GM18520 (cell line): ENCODE results near the gene CLN3.
"Not testable (repeated sequence)": the region's sequence is repeated elsewhere in the genome, so short reads cannot be mapped to it uniquely, and the experiment has no call there.

Experiments
- ATAC-seq: cut with Tn5 transposase; IDR thresholded peaks from one replicate; pipeline ENCODE4 v1.9.1; 2021; ENCODE audit not compliant: unreplicated experiment

CLN3 gene

GRCh38 chr16:28514246-28514645 lies 22.4 kb upstream of the CLN3 start:
- ATAC-seq, result no peak

- no peak for ATAC-seq
These were observed 21.8 kb upstream of the CLN3 start for GRCh38 chr16:28513484-28514181.

- no peak for ATAC-seq
These were observed 20.2 kb upstream of the CLN3 start for GRCh38 chr16:28511801-28512789.

- ATAC-seq, result no peak
These were observed 19.2 kb upstream of the CLN3 start for GRCh38 chr16:28511031-28511430.

GRCh38 chr16:28505489-28506137 lies 13.7 kb upstream of the CLN3 start:
- ATAC-seq, result no peak

- no peak for ATAC-seq
These were observed 13.0 kb upstream of the CLN3 start for GRCh38 chr16:28504707-28505404.

GRCh38 chr16:28503470-28504259 lies 11.8 kb upstream of the CLN3 start:
- ATAC-seq, result no peak

- no peak for ATAC-seq
These were observed 10.4 kb upstream of the CLN3 start for GRCh38 chr16:28502290-28502689.

GRCh38 chr16:28501258-28502232 lies 9.7 kb upstream of the CLN3 start:
- no peak for ATAC-seq

- not testable (repeated sequence) for ATAC-seq
These were observed 8.8 kb upstream of the CLN3 start for GRCh38 chr16:28500476-28501180.

- no peak for ATAC-seq
These were observed 8.0 kb upstream of the CLN3 start for GRCh38 chr16:28499854-28500253.

GRCh38 chr16:28498666-28499381 lies 7.0 kb upstream of the CLN3 start:
- ATAC-seq, result no peak

GRCh38 chr16:28497861-28498599 lies 6.2 kb upstream of the CLN3 start:
- ATAC-seq, result no peak

- no peak for ATAC-seq
These were observed 5.5 kb upstream of the CLN3 start for GRCh38 chr16:28497386-28497785.

GRCh38 chr16:28496844-28497243 lies 5.0 kb upstream of the CLN3 start:
- ATAC-seq, result no peak

- ATAC-seq, result no peak
These were observed 4.2 kb upstream of the CLN3 start for GRCh38 chr16:28495795-28496749.
